ENCODE data around the gene CES3.

CES3 gene, protein sequence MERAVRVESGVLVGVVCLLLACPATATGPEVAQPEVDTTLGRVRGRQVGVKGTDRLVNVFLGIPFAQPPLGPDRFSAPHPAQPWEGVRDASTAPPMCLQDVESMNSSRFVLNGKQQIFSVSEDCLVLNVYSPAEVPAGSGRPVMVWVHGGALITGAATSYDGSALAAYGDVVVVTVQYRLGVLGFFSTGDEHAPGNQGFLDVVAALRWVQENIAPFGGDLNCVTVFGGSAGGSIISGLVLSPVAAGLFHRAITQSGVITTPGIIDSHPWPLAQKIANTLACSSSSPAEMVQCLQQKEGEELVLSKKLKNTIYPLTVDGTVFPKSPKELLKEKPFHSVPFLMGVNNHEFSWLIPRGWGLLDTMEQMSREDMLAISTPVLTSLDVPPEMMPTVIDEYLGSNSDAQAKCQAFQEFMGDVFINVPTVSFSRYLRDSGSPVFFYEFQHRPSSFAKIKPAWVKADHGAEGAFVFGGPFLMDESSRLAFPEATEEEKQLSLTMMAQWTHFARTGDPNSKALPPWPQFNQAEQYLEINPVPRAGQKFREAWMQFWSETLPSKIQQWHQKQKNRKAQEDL

DNA sequence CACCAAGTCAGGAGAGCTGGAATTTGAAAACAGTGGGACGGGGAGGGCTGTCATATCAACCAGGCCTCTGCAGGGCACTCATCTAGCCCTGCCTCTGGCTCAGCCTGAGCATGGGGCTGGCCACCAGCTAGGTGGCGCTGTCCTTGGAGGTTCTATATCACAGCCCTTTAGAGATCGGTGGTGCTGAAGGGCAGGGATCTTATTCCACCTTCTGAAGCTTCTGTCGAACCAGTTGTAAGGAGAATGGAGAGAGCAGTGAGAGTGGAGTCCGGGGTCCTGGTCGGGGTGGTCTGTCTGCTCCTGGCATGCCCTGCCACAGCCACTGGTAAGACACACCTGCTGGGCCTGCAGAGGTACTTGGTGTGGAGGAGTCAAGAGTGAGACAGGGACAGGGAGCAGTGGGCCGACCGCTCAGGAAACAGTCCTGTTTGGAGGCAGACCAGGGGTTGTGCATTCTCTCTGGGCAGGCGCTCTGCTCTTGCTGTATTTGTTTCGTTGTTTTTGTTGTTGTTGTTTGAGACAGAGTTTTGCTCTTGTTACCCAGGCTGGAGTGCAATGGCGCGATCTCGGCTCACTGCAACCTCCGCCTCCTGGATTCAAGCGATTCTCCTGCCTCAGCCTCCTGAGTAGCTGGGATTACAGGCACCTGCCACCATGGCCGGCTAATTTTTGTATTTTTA is at the start of gene CES3:
Gene CES3, plus strand, starts transcription at position 202 of the 680 bp plus-strand sequence. Its CDS starts 42 bp downstream, at position 244.
- peak in 24 of 51 donors; percentile 4 to 51 (median 31) for DNase-seq

DNA sequence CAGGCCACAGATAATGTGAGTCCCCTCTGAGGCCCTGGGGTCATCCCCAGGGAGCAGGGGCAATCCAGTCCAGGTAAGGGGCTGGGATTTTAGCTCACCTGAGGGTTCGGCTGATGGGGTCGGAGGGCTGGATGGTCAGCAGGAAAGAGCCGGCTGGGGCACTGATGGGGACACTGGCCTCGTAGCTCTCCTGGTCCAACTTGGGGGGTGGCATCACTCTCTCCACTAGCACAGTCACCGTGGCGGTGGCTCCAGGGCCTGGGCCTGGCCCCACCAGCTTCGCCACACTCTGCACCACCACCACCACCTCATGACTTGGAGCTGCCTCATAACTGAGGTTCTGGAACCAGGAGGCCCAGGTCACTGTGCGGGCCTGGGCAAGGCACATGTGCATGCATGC is 49.3 kb upstream of the CES3 start:
- no peak for DNase-seq

- DNase-seq, result no peak
Observed at GRCh38 chr16:66913081-66913480, 48.0 kb upstream of the CES3 start.

- DNase-seq, result no peak
Observed at GRCh38 chr16:66913711-66914110, 47.4 kb upstream of the CES3 start.

- DNase-seq, result no peak
Observed at GRCh38 chr16:66914541-66914940, 46.5 kb upstream of the CES3 start.

DNA sequence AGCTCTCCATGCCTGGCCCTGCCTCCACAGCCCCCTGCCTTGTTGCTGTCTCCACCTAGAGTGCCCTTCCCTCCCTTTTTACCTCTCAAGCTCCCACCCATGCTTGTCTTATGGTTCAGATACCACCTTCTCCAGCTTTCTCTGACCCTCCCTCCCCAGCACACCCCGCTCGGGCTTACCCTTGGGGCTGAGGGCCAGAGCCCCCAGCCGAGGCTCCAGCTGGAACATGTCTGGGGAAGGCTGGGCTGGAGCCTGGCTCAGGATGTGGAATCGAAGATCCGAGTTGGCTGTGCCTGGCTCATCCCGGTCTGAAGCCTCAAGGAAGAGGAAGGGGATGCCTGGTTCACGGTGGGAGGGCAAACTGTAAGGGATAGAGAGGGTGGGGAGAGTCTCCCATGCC is 46.0 kb upstream of the CES3 start:
- no peak for DNase-seq

GRCh38 chr16:66916518-66916917 is 44.5 kb upstream of the CES3 start:
- no peak for DNase-seq

DNA sequence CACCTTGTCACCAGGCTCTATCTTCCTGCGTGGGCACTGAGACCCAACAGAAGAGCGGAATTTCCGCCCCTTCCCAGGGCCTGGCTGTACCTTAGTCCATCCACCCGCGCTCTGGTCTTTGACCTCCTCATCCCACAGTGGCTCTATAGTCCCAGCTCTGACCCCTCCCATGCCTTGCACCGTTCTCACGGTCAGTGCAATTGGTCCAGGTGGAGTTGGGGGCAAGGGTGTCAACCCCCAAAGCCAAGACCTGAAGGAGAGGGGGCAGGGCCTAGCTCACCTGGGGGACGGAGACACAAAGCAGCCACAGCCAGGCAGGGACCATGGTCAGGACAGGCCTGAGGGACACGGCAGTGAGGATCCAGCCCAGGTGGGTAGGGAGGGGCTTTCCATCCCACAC is 43.3 kb upstream of the CES3 start:
- no peak for DNase-seq

DNA sequence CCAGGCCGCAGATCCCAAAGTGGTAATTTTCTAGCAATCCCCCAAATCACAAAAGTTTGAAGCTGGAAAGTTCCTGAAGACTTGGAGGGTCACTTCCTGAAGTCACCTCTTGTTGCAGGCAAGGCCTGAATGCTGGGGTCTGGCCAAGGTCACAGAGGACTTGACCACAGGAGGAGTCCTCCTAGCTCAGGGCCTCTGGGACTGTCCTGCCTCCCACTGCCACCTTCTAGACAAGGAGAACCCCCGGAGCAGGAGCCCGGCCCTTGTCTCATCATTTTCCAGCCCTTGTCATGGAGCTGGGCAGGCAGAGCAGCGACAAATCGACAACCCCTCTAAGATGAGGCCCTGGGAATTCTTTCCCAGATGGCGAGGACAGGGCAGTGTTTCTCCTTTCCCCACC is 42.7 kb upstream of the CES3 start:
- DNase-seq, result no peak

- DNase-seq, result no peak
Observed at GRCh38 chr16:66918803-66919568, 42.1 kb upstream of the CES3 start, which contains the start of gene CDH16. CDH16 (minus strand) TSS chr16:66918885; CDS start chr16:66918065, 820 bp downstream.

DNA sequence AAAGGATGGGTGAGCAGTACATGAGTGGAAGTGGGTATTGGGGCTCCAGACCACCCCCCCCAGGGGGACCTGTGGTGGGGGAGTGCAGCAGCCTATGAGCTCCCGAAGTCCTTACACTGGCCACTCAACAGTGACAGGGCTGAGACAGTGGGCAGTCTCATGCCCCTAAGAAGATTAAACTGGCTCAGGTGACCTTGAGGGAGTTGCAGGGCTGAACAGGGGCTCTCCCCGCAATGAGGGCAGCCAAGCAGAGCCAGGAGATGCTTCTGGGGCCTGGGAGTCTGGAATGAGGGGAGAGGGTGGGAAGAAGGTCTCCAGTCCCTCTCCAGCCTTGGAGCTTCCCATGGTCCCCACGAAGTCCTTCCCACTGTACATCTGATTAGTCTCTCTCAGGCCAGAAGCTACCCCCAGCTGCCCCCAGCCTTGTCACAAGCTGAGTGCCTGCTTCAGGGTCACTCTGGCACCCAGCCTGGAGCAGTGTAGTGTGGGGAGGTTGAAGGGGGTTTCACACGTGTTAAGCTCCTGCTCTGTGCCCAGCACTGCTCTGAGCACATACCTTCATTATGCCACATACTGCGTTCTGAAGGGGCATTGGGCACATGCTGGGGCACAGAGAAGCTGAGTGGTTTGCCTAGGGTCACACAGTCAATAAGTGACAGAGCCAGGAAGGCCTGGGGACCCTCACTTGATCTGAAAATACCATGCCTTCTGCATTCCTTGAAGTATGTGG is 41.3 kb upstream of the CES3 start:
- DNase-seq, result no peak

GRCh38 chr16:66920299-66920590 is 40.8 kb upstream of the CES3 start:
- no peak for DNase-seq

DNA sequence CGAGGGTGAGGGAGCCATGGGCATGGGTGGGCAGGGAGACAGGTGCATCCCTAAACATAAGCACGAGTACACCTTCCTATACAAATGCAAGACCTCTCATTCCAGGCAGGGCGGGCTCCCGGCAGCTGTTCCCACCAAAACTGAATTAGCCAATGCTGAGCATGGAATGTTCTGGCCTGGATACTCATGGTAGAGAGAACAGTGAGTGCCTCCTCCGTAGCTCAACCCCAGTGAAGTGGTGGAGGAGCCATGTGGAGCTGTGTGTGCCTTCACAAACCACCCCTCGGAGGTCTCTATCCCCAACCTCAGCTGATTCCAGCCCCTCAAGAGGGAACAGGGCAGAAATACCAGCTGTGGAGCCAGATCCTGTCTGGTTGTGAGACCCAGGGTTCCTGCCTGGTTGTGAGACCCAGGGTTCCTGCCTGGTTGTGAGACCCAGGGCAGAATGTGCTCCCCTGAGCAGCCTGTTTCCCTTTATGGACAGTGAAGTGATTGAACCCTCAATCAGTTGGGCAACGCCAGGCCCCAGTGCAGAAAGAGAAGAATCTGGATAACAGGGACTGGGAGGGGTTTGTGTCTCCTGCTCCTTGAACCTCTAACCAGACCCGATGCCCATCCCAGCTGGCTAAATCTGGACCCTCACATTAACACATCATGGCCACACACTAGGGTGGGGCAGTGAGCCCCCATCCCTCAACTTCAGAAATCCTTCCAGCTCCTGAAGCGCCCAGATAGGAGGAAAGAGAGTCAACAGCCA is 40.0 kb upstream of the CES3 start:
- no peak for DNase-seq

GRCh38 chr16:66921729-66922450 is 39.2 kb upstream of the CES3 start:
- DNase-seq, result no peak

DNA sequence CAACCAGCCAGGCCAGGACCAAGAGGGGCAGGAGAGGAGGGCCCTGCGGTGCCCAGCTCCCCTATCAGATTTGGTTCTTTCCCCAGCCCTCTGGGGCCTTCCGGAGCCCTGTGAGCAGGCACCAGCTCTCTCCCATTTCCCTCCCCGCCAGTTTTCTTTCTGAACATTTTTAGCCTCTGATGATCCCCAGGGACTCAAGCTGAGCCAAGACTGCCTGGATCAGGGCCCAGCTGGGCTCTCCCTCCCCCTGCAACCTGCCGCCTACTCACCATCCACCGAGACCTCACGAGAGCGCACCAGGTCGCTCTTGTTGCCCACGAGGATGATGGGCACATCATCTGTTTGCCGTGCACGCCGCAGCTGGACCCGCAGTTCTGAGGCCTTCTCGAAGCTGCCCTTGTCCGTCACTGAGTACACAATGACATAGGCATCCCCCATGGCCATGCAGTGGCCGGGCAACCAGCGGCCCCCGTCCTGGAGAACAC is 37.8 kb upstream of the CES3 start:
- peak in 13 of 51 donors; percentile 6 to 29 (median 18) for DNase-seq

- no peak for DNase-seq
Observed at GRCh38 chr16:66923866-66924265, 37.2 kb upstream of the CES3 start.

DNA sequence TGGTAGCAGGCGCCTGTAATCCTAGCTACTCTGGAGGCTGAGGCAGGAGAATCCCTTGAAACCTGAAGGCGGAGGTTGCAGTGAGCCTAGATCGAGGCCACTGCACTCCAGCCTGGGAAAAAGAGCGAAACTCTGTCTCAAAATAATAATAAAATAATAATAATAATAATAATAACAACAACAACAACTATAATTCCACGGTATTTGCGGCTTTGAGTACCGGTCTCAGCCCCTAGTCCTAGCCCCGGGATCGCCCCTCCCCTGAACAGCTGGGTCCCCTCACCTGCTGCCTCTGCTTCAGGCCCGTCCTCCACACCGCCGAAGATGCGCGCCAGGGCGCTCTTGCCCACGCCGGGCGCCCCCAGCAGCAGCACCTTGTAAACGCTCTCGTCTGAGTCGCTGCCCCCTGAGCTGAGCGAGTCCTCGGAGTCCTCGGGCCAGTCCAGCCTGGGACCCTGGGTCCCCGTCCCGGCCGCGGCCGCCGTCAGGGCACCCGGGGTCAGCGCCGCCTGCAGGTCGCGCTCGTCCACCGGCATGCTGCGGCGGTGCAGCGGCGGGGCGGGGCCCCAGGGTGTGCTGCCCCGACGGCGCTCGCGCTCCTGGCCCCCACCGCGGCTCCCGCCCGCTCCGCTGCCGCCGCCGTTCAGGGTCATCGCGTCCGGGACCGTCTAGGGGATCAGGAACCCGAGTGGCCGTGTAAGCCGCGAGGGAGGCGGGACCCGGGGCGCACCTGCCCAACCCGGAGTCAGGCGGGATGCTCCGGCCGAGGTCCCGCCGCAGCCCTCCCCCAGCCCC is 36.3 kb upstream of the CES3 start:
- DNase-seq, result peak in 3 of 51 donors; percentile 13 to 24 (median 13)

- DNase-seq, result peak in 11 of 51 donors; percentile 13 to 51 (median 25)
Observed at GRCh38 chr16:66925322-66925840, 35.7 kb upstream of the CES3 start, which contains the start of gene RRAD. RRAD (minus strand) TSS chr16:66925535; CDS start chr16:66925179, 356 bp downstream.

Measured in hypothalamus (tissue), 51 donors.